Measurements from ENCODE around the gene GHITM.
"Not testable (repeated sequence)": the region's sequence is repeated elsewhere in the genome, so short reads cannot be mapped to it uniquely, and the experiment has no call there.

The GHITM gene

DNA sequence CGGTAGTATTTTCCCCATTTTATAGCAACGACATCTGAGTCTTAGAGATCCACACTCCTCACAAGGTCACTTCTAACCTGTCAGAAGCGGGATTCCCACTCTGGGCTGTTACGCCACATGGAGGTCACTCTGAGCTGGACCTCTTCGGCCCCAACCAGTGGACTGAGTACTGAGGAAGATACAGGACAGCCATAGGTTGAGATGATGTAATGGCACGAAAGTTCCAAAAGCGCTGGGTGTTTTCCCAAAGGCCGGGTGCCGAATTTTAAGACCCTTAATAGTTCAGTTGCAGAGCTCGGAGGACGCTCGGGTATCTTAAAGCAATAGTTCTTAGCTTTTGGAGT lies 699 bp downstream of the GHITM start:
- DNase-seq (ENCODE audit: extremely low read depth in 1 of 2, low read depth in 1 of 2), result no peak

DNA sequence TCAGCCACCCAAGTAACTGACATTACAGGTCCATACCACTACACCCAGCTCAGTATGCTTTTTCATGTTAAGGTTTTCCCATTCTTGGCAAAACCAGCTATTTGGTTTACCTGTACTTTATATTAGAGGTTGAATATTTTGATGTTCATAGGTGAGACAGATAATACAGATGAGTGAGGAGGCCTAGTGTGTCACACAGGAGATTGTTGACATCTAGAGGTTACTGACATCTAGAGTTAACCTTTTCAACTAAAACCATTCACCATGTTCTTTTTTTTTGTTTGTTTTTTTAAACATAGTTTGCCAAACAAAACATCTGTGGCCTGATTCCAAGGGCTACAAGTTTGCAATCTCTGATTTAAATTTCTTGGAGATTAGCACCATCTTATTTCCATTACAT lies 8.0 kb downstream of the GHITM start:
- no peak for DNase-seq (ENCODE audit: extremely low read depth in 1 of 2, low read depth in 1 of 2)

DNA sequence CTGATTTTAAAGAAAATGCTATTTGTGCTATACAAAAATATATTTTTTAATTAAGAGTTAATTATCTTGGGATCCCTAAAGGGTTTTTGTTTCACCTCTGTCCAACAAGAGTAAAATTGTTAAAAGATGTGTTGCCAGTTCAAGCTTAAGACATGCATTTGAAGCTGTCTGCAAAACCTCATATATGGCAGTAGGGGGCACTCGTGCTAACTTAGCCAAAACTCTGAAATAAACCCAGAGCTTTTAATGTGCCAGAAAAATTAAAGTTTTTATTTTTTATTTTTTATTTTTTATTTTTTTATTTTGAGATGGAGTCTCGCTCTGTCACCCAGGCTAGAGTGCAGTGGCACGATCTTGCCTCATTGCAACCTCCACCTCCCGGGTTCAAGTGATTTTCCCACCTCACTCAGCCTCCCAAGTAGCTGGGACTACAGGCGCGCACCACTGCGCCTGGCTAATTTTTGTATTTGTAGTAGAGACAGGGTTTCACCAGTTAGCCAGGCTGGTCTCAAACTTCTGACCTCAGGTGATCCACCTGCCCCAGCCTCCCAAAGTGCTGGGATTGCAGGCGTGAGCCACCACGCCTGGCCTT lies 8.8 kb downstream of the GHITM start:
- not testable (repeated sequence) for DNase-seq (ENCODE audit: extremely low read depth in 1 of 2, low read depth in 1 of 2)

DNA sequence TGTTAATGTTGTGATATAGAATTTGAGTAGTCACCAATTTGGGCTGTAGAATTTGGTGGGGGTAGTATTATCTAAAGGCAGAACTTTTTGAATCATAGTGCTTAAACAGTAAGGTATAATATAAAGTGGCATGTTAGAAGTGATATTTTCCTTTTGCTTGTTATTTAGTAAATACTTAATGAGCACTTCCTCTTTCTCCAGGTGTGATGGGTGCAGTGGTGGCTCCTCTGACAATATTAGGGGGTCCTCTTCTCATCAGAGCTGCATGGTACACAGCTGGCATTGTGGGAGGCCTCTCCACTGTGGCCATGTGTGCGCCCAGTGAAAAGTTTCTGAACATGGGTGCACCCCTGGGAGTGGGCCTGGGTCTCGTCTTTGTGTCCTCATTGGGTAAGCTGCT lies 10.5 kb downstream of the GHITM start:
- DNase-seq (ENCODE audit: extremely low read depth in 1 of 2, low read depth in 1 of 2), result no peak

DNA sequence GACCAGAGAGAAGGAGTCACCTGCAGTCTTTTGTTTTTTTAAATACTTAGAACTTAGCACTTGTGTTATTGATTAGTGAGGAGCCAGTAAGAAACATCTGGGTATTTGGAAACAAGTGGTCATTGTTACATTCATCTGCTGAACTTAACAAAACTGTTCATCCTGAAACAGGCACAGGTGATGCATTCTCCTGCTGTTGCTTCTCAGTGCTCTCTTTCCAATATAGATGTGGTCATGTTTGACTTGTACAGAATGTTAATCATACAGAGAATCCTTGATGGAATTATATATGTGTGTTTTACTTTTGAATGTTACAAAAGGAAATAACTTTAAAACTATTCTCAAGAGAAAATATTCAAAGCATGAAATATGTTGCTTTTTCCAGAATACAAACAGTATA lies 13.5 kb downstream of the GHITM start:
- DNase-seq (ENCODE audit: extremely low read depth in 1 of 2, low read depth in 1 of 2), result no peak

DNA sequence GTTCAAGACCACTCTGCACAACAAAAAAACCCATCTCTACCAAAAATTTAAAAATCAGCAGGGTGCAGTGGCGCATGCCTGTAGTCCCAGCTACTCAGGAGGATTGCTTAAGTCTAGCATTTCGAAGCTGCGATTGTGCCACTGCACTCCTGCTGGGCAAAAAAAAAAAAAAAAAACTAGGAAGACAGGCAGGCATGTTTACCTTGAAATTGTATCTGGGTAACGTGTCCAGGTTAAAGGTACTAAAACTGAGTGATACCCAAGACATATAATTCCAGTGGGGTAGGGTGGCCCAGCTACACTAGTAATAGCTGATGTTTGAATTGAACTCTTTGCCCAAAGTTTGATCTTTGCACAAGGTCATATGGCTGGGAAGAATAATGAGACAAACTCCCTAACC lies 16.2 kb downstream of the GHITM start:
- no peak for DNase-seq (ENCODE audit: extremely low read depth in 1 of 2, low read depth in 1 of 2)

DNA sequence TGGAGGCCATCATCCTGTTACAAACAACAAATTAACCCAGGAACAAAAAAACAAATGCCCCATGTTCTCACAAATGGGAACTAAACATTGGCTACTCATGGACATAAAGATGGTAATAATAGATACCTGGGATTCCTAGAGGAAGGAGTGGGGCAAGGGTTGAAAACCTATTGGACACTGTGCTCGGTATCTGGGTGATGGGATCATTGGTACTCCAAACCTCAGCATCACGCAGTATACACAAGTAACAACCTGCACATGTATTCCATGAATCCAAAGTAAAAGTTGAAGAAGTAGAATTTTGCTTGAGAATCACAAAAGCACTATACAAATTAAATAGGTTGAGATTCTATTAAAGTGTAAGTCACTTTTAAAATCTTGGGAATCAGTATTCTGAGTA lies 16.7 kb downstream of the GHITM start:
- DNase-seq (ENCODE audit: extremely low read depth in 1 of 2, low read depth in 1 of 2), result no peak

DNA sequence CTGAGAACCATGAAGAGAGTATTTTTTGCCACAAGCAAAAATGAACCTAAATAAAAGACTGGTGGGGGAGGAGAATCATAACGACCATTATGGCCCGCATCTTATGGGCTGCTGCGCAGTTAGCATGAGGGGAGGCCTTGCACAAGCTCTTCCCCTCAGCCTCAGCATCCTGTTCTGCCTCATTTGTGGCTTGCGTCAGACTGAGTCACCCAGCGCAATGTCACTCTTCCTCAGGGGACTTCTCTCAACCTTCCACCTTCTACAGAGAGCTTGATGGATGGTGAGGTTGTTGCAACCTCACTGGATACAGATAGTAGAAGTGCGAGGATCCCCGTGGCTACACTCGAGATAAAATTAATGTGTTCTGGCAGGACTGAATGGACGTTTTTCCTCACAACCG lies 17.5 kb downstream of the GHITM start:
- peak; percentile 28 to 62 for DNase-seq (ENCODE audit: extremely low read depth in 1 of 2, low read depth in 1 of 2)

DNA sequence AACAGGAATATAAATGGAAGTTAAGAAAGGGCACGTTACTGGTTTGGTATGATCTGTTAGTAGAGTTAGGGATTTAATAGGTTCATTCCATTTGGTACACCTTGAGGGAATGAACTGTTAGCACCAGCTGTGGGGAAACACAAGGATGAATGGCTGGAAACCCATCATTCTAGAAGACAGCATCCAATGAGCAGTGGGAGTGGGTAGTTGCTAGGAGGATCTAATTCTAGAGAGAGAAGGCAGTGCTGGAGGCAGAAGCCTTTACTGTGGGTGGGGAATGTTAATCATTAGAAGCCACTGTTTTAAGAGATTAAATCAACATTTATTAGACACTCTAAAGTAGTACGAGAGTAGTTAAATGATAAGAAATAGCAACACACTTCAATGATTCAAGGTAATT lies 18.8 kb downstream of the GHITM start:
- DNase-seq (ENCODE audit: extremely low read depth in 1 of 2, low read depth in 1 of 2), result no peak

DNA sequence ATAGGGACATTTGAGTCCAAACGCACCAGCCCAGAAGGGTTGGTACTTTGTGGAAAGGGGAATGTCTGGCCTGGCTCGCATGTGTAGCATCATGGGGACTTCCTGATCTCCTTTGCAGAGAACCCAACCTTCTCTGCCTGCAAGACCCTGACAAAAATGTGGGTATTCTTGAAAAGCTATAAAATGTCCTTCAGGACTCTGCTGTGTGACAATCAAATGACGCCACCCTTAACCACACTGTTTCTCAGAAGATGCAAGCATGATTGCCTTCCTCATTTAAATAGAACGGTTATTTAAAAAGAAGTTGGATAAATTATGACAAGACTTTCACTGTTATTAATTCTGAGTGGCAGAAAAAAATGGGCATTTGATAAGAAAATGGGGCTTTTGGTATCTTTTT lies 19.2 kb downstream of the GHITM start:
- DNase-seq (ENCODE audit: extremely low read depth in 1 of 2, low read depth in 1 of 2), result no peak

DNA sequence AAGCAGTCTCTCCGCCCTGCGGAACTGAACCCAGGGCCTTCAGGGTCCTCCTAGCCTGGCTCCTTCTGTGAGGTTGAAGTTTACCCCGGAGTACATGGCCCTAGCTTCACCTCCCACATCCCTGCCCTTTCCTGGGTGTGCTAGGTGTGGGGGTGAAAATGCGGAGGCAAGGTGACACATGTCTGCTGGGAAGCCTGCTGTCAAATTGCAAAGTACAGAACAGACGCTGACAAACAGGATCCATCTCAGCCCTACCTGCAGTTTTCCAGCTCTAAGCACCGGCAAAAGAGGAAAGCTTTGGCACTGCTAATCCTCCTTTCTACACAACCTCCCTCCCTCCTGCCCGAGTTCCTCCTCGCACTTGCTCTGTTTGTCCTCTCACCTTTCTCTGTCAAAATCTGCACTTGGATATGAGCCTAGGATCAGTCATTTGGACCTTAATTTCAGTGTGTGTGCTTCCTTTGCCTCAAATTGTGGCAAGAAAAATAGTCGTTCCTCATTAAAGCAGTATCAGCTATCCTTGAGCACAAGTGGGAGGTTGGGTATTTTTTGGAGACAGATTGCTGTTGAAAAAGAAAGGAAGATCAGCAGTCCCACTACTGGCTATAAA lies 19.9 kb downstream of the GHITM start:
- DNase-seq (ENCODE audit: extremely low read depth in 1 of 2, low read depth in 1 of 2), result no peak

DNA sequence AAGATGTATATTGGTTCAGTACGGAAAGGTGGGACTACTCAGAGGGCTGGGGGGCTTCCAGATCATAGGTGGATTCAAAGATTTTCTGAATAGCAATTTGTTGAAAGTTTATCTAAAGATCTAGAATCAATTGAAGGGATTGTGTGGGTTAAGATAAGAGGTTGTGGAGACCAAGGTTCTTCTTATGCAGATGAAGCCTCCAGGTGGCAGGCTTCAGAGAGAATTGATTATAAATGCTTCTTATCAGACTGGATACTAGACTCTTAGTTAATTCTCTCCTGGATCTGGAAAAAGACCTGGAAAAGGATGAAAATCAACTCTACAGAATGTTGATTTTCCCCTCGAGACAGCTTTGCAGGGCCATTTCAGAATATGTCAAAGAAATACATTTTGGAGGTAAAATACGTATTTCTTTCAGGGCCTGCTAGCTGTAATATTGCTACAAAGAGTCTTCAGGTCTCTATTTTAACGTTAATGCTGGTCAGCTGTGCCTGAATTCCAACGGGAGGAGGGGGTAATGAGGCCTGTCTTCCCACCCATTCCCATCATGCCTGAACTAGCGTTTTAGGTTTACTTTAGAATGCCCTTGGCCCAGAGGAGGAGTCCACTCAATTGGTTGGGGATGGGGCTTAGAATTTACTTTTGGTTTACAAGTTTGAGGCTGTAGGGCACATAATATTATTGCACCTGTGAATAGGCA lies 21.5 kb downstream of the GHITM start:
- no peak for DNase-seq (ENCODE audit: extremely low read depth in 1 of 2, low read depth in 1 of 2)

DNA sequence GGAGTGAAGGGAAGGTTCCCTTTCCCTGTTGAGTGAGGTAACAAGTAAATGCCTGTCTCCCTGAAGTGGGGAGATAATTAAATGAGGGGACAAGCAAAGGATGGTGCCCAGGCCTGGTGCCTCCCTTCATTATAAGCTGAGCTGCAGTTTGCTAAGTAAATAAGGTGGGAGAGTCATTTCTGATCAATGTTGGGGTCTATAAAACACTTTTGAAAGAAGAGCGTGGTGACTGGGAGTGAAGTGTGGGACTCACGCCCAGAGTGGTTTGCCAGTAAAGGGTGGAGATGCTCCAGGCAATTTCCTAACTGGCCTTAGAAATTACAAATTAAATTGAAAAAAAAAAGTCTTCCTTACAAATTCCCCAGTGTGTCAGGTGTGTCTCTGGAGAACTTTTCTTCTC lies 24.7 kb downstream of the GHITM start:
- no peak for DNase-seq (ENCODE audit: extremely low read depth in 1 of 2, low read depth in 1 of 2)

DNA sequence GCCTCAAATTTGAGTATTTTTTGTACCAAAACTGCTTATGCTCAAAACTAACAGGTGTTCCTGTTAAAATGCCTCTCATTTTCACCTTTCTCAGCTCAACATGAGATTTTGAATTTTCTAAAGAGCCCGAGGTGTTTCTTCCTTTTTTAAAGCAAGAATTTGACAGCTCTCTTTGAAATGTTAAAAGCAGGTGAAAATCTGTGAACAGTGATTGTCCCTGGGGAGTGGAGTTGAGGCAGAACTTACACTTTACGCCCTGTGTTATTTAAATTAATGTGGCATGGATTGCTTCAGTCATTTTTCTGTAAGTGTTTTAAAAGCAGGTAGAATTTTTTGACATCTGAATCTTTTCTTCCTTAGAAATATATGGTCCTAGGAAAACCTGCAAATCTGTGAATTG lies 25.1 kb downstream of the GHITM start:
- no peak for DNase-seq (ENCODE audit: extremely low read depth in 1 of 2, low read depth in 1 of 2)

DNA sequence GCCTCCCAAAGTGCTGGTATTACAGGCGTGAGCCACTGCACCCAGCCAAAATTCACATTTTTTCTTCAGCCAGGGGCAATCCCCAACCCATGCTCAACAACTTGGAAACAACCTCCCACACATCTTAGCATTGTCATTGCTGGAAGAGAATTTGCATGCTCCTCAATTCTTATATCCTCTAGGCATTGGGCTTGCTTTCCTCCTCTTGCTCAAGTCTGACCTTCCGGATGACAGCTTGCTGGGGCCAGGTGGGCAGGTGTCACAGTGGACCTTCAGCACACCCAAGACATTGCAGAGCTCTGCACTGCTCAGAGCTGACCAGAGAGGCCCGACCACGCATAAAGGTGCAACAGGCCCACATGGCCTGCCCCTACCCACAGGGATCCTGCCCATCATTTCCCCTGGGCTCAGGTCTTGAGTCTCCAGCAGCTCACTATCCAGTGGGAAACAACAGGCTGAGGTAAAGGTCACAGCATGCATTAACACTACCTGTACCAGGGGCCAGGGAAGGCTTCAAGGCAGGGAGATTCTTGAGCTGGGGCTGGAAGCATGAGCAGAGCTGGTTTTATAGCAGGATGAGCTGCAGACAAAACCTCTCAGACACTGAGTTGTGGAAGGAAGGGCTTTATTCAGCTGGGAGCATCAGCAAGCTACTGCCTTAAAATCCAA lies 27.4 kb downstream of the GHITM start:
- DNase-seq (ENCODE audit: extremely low read depth in 1 of 2, low read depth in 1 of 2), result no peak

DNA sequence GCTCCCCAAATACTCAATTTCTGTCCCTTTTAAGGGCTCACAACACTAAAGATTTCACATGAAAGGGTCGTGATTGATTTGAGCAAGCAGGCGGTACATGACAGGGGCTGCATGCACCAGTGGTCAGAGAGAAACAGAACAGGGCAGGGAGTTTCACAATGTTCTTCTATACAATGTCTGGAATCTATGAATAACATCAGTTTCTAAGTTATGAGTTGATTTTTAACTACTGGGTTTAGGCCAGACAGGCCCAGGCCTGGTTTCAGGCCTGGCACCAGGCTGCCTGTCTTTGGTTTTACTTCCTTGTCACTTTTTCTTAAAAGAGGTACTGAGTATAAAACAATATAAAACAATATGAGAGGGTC lies 28.0 kb downstream of the GHITM start:
- DNase-seq (ENCODE audit: extremely low read depth in 1 of 2, low read depth in 1 of 2), result not testable (repeated sequence)

DNA sequence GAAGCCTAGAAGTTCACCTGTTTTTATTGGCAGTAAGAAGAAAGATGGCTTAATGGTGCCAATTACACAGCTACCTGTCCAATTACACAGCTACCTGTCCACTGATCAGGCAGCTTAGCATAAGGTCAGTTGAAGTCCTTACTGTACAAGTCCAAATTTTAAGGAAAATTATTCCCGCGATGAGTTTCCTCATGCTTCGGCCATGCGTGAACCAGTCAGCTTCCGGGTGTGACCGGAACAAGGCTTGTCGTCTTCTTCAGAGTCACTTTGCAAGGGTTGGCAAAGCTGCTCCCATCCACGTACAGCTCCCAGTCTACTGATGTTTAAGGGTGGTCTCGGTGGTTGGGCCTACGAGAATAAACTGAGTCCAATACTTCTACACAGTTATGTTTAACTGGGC lies 29.1 kb downstream of the GHITM start:
- not testable (repeated sequence) for DNase-seq (ENCODE audit: extremely low read depth in 1 of 2, low read depth in 1 of 2)

DNA sequence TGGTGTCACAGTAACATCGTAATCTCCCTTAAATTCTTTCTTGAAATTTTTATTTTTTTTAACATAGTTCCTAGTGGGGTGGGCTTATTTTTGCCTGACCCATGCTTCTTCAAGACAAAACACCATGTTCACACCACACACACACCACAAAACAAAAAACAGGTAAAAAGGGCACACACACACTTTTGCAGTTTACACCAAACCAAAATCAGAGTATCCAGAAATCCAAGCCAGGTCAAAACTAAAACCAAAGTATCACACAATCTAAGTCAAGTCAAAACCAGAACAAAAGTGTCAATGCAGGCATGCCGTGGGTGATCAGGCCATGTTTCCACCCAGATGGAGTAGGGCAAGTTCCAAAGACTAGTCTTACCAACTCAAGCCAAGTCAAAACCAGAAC lies 31.9 kb downstream of the GHITM start:
- DNase-seq (ENCODE audit: extremely low read depth in 1 of 2, low read depth in 1 of 2), result not testable (repeated sequence)

DNA sequence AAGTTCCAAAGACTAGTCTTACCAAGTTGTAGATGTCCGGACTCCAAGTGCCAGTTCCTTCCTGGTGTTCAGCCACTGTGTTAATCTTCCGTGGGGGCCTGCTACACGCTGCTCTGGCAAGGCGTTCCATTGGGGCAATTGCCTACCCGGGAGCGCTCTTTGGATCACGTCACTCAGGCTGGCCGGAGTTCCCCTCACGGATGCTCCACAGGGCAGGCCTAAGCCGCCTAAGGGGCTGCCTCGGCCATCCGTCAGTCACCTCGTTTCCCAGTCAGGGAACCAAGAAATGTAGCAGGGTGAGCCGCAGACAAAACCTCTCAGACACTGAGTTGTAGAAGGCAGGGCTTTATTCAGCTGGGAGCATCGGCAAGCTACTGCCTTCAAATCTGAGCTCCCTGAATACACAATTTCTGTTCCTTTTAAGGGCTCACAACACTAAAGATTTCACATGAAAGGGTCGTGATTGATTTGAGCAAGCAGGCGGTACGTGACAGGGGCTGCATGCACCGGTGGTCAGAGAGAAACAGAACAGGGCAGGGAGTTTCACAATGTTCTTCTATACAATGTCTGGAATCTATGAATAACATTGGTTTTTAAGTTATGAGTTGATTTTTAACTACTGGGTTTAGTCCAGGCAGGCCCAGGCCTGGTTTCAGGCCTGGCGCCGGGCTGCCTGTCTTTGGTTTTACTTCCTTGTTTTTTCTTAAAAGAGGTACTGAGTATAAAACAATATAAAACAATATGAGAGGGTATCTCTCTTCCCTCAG lies 32.6 kb downstream of the GHITM start:
- DNase-seq (ENCODE audit: extremely low read depth in 1 of 2, low read depth in 1 of 2), result not testable (repeated sequence)

DNA sequence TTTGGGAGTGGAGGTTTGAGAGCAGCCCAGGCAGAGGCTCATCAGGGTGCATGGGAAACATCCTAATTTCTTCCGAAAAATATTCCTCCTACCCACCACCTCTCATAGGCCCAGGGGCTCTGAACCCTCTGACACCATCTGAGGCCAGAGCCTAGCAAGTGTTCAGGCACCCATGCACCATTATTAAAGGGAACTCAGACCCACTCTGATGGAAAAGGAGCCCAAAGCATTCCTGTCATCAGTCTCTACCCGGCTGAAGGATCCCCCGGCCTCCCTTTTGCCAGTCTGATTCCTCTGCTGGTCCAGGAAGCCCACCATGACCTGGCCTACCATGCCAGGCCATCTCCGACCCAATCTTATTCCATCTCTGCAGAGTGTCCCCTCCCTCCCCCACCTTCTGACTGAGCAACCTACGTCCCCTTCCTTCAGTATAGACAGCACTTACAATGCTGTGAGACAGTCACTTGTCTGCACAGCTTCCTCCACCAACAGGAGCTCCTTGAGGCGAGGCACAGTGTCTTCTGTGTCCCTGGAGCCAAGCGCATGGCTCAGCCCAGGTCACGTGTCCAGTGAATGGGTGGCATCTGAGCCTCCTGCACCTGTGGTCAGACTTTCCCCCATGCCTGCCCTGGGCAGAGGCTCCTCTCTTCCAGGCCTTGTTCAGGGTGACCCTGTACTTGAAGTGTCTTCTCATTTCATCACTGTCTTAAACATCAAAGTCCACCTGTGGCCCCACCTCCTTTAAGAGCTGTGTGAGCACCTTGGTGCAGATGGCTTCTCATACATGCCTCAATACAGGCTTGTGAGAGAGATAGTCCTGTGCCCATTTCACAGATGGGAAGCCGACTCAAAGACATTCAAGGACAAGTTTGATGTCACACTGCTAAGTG lies 33.4 kb downstream of the GHITM start:
- DNase-seq (ENCODE audit: extremely low read depth in 1 of 2, low read depth in 1 of 2), result no peak

Measured in stimulated activated CD8-positive, alpha-beta memory T cell treated with anti-CD3 and anti-CD28 coated beads, Interleukin-7, amount 100 ng/mL, for 48 hours (primary cell).